K562 (cell line): ENCODE data around the gene TCF4. TPM values are rescaled to one million over a fixed set of nuclear protein-coding genes. Genes with fewer than 3 reads are reported as not detected.

Experiments used
- ATAC-seq: fragments of 200-7000 bp; cut with Tn5 transposase; 3 replicates; pipeline ENCODE4 v1.9.1; 2020; ENCODE audit warnings: moderate library complexity
- BruUV-seq: library from RNA; stranded (reverse); fragments of 400-500 nt; replicated peaks from 2 replicates; lab custom pipeline; 2021; lab: Mats Ljungman, UMichigan
- CTCF ChIA-PET: fragments of 300-600 bp; formaldehyde crosslinking; extraction: SDS; loops from one replicate; lab custom pipeline; 2021; ENCODE audit warnings: low intra/inter-chr PET ratio; lab: Yijun Ruan, JAX
- POLR2A ChIA-PET: fragments of 300-600, 350-650 bp; sonication (Branson Sonifier 250); formaldehyde crosslinking; extraction: SDS; loops from one replicate; lab custom pipeline; 2021; ENCODE audit warnings: antibody characterized with exemption, inconsistent platforms; lab: Yijun Ruan, JAX
- DNase-seq, 4 experiments: peaks; one replicate each; pipeline versions ENCODE4 v3.0.0 to v3.0.0-alpha.2; 2011 to 2018; ENCODE audit warnings: low spot score in 3 of 4, mixed read lengths in 3 of 4; ENCODE audit errors: extremely low read depth in 1 of 4
- FAIRE-seq: peaks from 2 replicates; lab custom pipeline; 2011; peaks lifted over from hg19 to GRCh38; lab: Jason Lieb, UNC
- H2AFZ ChIP-seq: 2 replicates; pipeline ENCODE4 v1.6.0; 2011; ENCODE audit warnings: low read depth, low read length, control low read depth, inconsistent platforms
- H3K27ac ChIP-seq: fragments of 200-600 bp; 3 replicates; pipeline ENCODE4 v1.8.0; 2011; ENCODE audit warnings: low read depth, mild to moderate bottlenecking, control low read depth, inconsistent platforms, low read length, moderate library complexity, mixed read lengths; ENCODE audit errors: extremely low read depth
- H3K27me3 ChIP-seq, 2 experiments: fragments of 300-600 bp in 1 of 2; 2 replicates in 1 of 2; 3 replicates in 1 of 2; pipeline versions ENCODE4 v1.6.0 to v1.8.0; 2011; ENCODE audit warnings: inconsistent platforms in 2 of 2, low read length in 2 of 2, mild to moderate bottlenecking in 1 of 2, mixed read lengths in 1 of 2, moderate library complexity in 1 of 2; ENCODE audit not compliant: control insufficient read depth in 2 of 2, insufficient read depth in 2 of 2
- H3K36me3 ChIP-seq: fragments of 300-600 bp; 3 replicates; pipeline ENCODE4 v1.8.0; 2011; ENCODE audit warnings: mild to moderate bottlenecking, low read length, inconsistent platforms; ENCODE audit not compliant: control insufficient read depth, insufficient read depth
- H3K4me1 ChIP-seq, 2 experiments: fragments of 200-600 bp in 1 of 2; replicated peaks in 1 of 2; 2 replicates in 1 of 2; 3 replicates in 1 of 2; pipeline versions ENCODE4 v1.5.1 to v1.8.0; 2011; ENCODE audit warnings: inconsistent platforms in 2 of 2, low read length in 2 of 2, mild to moderate bottlenecking in 1 of 2, mixed read lengths in 1 of 2, moderate library complexity in 1 of 2; ENCODE audit not compliant: control insufficient read depth in 2 of 2, insufficient read depth in 2 of 2
- H3K4me2 ChIP-seq: 2 replicates; pipeline ENCODE4 v1.6.1; 2011; ENCODE audit warnings: low read length, control low read depth, inconsistent platforms, mixed read lengths; ENCODE audit not compliant: insufficient read depth
- H3K4me3 ChIP-seq: fragments of 200-600 bp; sonication (generic), shearing (Covaris generic); 2 replicates; pipeline ENCODE4 v1.5.1; 2016; ENCODE audit warnings: control low read depth, inconsistent platforms
- H3K79me2 ChIP-seq: fragments of 200-600 bp; 3 replicates; pipeline ENCODE4 v1.8.0; 2011; ENCODE audit warnings: low read length, inconsistent platforms; ENCODE audit not compliant: control insufficient read depth, insufficient read depth
- H3K9ac ChIP-seq, 2 experiments: 2 replicates each; pipeline versions ENCODE4 v1.6.0 to v1.6.1; 2011; ENCODE audit warnings: low read depth in 2 of 2, low read length in 2 of 2, control low read depth in 1 of 2, inconsistent platforms in 1 of 2, mild to moderate bottlenecking in 1 of 2, mixed read lengths in 1 of 2; ENCODE audit not compliant: insufficient read depth in 1 of 2
- H3K9me1 ChIP-seq: one replicate; pipeline ENCODE4 v1.6.0; 2011; ENCODE audit warnings: inconsistent platforms, mild to moderate bottlenecking, low read length, moderate library complexity; ENCODE audit not compliant: control insufficient read depth, insufficient read depth
- H3K9me3 ChIP-seq: replicated peaks from 2 replicates; pipeline ENCODE4 v1.5.1; 2011; ENCODE audit warnings: low read depth, low read length, inconsistent platforms; ENCODE audit not compliant: control insufficient read depth, insufficient read depth
- H4K20me1 ChIP-seq: replicated peaks from 2 replicates; pipeline ENCODE4 v1.6.1; 2011; ENCODE audit warnings: low read length, inconsistent platforms, mixed read lengths; ENCODE audit not compliant: control insufficient read depth, insufficient read depth
- BRCA1 ChIP-seq, 2 experiments: fragments of 450-650 bp in 1 of 2; sonication (generic) in 1 of 2; formaldehyde crosslinking in 1 of 2; IDR thresholded peaks; 2 replicates each; pipeline versions ENCODE4 v1.5.0 to v1.6.1; 2017 to 2020; ENCODE audit warnings: mild to moderate bottlenecking in 1 of 2, missing genetic modification reagents in 1 of 2
- C11orf30 ChIP-seq: fragments of 450-650 bp; IDR thresholded peaks from 2 replicates; pipeline ENCODE4 v1.6.1; 2016; ENCODE audit warnings: low read depth, mild to moderate bottlenecking
- CEBPB ChIP-seq: fragments of 450-650 bp; IDR thresholded peaks from 2 replicates; pipeline ENCODE4 v1.6.1; 2016; ENCODE audit warnings: missing genetic modification characterization, missing compliant biosample characterization
- CEBPG ChIP-seq, 3 experiments: fragments of 200-800 bp in 1 of 3; sonication (Bioruptor generic) in 1 of 3; sonication (generic) in 1 of 3; formaldehyde crosslinking in 1 of 3; IDR thresholded peaks in 2 of 3; conservative IDR thresholded peaks in 1 of 3; 2 replicates each; pipeline versions ENCODE4 v1.6.1 to v1.8.0; 2016 to 2022; ENCODE audit warnings: missing compliant biosample characterization in 2 of 3, missing genetic modification characterization in 2 of 3, mild to moderate bottlenecking in 1 of 3, missing genetic modification reagents in 1 of 3
- E2F1 ChIP-seq: sonication (generic); formaldehyde crosslinking; IDR thresholded peaks from 2 replicates; pipeline ENCODE4 v1.8.1; 2023; ENCODE audit warnings: mild to moderate bottlenecking, missing genetic modification reagents, moderate library complexity
- HSF4 ChIP-seq: fragments of 250-450 bp; sonication (Bioruptor Pico); IDR thresholded peaks from 2 replicates; pipeline ENCODE4 v2.1.2; 2022; ENCODE audit warnings: mild to moderate bottlenecking, moderate library complexity, borderline replicate concordance
- MAFF ChIP-seq: IDR thresholded peaks from 2 replicates; pipeline ENCODE4 v1.6.1; 2012; ENCODE audit warnings: low read length, improper control_type of control experiment
- MAFG ChIP-seq: fragments of 450-650 bp; conservative IDR thresholded peaks from 2 replicates; pipeline ENCODE4 v1.6.1; 2016; ENCODE audit warnings: missing genetic modification characterization, missing compliant biosample characterization
- POLR2G ChIP-seq: fragments of 200-400 bp; formaldehyde crosslinking; IDR thresholded peaks from 2 replicates; pipeline ENCODE4 v1.6.1; 2017; ENCODE audit warnings: low read depth, mild to moderate bottlenecking, antibody characterized with exemption, low read length, moderate library complexity
- SMAD1 ChIP-seq: fragments of 150-350 bp; IDR thresholded peaks from 2 replicates; pipeline ENCODE4 v1.6.1; 2014; ENCODE audit warnings: low read length, low read depth; ENCODE audit not compliant: partially characterized antibody
- ZBTB1 ChIP-seq: sonication (generic); formaldehyde crosslinking; IDR thresholded peaks from 2 replicates; pipeline ENCODE4 v1.8.1; 2023; ENCODE audit warnings: missing genetic modification reagents, low read depth, mild to moderate bottlenecking, borderline replicate concordance
- ZKSCAN1 ChIP-seq: fragments of 150-350 bp; IDR thresholded peaks from 2 replicates; pipeline ENCODE4 v1.6.1; 2016; ENCODE audit warnings: low read depth, low read length
- ZNF3 ChIP-seq: fragments of 250-450 bp; sonication (Bioruptor Pico); IDR thresholded peaks from 2 replicates; pipeline ENCODE4 v1.5.0; 2021; ENCODE audit warnings: mild to moderate bottlenecking, moderate library complexity
- ZNF316 ChIP-seq: fragments of 450-650 bp; IDR thresholded peaks from 2 replicates; pipeline ENCODE4 v1.6.1; 2016
- ZNF431 ChIP-seq: sonication (generic); formaldehyde crosslinking; IDR thresholded peaks from 2 replicates; pipeline ENCODE4 v1.8.0; 2022; ENCODE audit warnings: mild to moderate bottlenecking, missing genetic modification reagents
- WGBS: fragments of 100-300 bp; shearing (Covaris generic); methylation state at CpG from one replicate; pipeline ENCODE4 v1.1.6; 2016; ENCODE audit warnings: low coverage, mixed read lengths; ENCODE audit not compliant: insufficient coverage; ENCODE audit errors: missing lambda C conversion rate; 5-methylcytosine and 5-hydroxymethylcytosine counted together
- in situ Hi-C: fragments of 300-500 bp; cut with MboI; formaldehyde crosslinking; loops from 4 replicates; pipeline ENCODE4 v1.15.0; 2018; ENCODE audit warnings: inconsistent platforms, mixed read lengths
- intact Hi-C: fragments of 100-400 bp; cut with micrococcal nuclease; formaldehyde crosslinking; loops from 2 replicates; pipeline ENCODE4 v1.14.2; 2022
- polyA plus RNA-seq, 8 experiments: library from polyadenylated mRNA; depleted of rRNA in 4 of 8; stranded (reverse) in 5 of 8; unstranded in 3 of 8; fragments of >200 nt; fragmentation: Nextera tagmentation in 2 of 8; fragmentation: Illumina TruSeq in 1 of 8; extraction: Ambion mirVana in 2 of 8; extraction: Trizol in 1 of 8; gene quantifications; 2 replicates each; pipeline versions ENCODE4 v1.2.1 to v1.2.3, GENCODE V29; 2011 to 2014; ENCODE audit warnings: inconsistent platforms in 1 of 8, missing spikeins in 1 of 8
- total RNA-seq, 7 experiments: library from RNA; depleted of rRNA in 6 of 7; stranded (reverse); fragments of >200 nt in 6 of 7; fragmentation: Illumina TruSeq in 2 of 7; extraction: Trizol in 2 of 7; gene quantifications; 2 replicates each; pipeline versions ENCODE4 v1.2.1 to v1.2.3, GENCODE V29; 2011 to 2021; ENCODE audit warnings: low replicate concordance in 1 of 7

Gene TCF4
- total and polyA plus RNA-seq, 9 of the 15 experiments (the other 6 are each of a cell fraction or from before 2014, with no cell fraction given), result 4.8 to 24.7 (median 15.2) TPM

GRCh38 chr18:55579501-55580270 is 8.3 kb downstream of the TCF4 start:
- Histone ChIP-seq H4K20me1 (no peaks in the 10 kb centered on the region), H2AFZ (no peak overlapping the region), H3K9me3 (no peaks in the 10 kb centered on the region)
- POLR2A ChIA-PET, result no interaction called here
- intact Hi-C loops, result no loop called here
- 46% methylated on average over 4 of the region's 4 CpGs for WGBS
- in situ Hi-C loops, result no loop called here
- TF ChIP-seq ZNF3 (CRISPR knock-in tag) (no peak), BRCA1 (IDR thresholded peaks at IDR 0.05) (no peak), BRCA1 (CRISPR knock-in tag; IDR thresholded peaks at IDR 0.05) (no peak), E2F1 (CRISPR knock-in tag) (no peak), ZKSCAN1 (no peak), ZNF431 (CRISPR knock-in tag) (no peak), MAFG (tag) (peak; percentile 54), HSF4 (CRISPR knock-in tag) (no peak), ZNF316 (peak; percentile 83), CEBPB (peak; percentile 38; the same call in 1 of the 2 replicates), SMAD1 (no peak), C11orf30 (peak; percentile 69; the same call in 1 of the 2 replicates), CEBPG (CRISPR knock-in tag; IDR thresholded peaks at IDR 0.05) (no peak), CEBPG (tag; conservative IDR thresholded peaks at IDR 0.05 in 1 of 2, IDR thresholded peaks at IDR 0.05 in 1 of 2) (peak in 1 of 2 experiments; percentile 44; a peak in 2 of 4 replicates), ZBTB1 (CRISPR knock-in tag) (no peak), MAFF (peak; percentile 35; the same call in 1 of the 2 replicates), POLR2G (no peak)
- TF ChIP-seq, all 486 proteins: peak for 6
- no peak overlapping the region for H3K4me2 ChIP-seq
- CTCF ChIA-PET, result no interaction called here
- H3K27me3 ChIP-seq, result no peaks in the 10 kb centered on the region
- no peak overlapping the region for H3K27ac ChIP-seq
- no peak for FAIRE-seq
- H3K36me3 ChIP-seq, result peaks cover 7% of the 10 kb centered on the region; the same call in 1 of the 3 replicates
- H3K4me3 ChIP-seq, result no peak overlapping the region
- peaks cover 6% of the 10 kb centered on the region; the same call in 1 of the 3 replicates for H3K79me2 ChIP-seq
- no TSS peak for BruUV-seq
- H3K9me1 ChIP-seq, result no peaks in the 10 kb centered on the region
- no peaks in the 10 kb centered on the region; a peak in 1 of 5 replicates for H3K4me1 ChIP-seq
- no peak for ATAC-seq
- no peak for DNase-seq
- H3K9ac ChIP-seq, result no peak overlapping the region
